ENCODE measurements around the gene SPON2.
"Not testable (repeated sequence)": the region's sequence is repeated elsewhere in the genome, so short reads cannot be mapped to it uniquely, and the experiment has no call there.

The SPON2 gene

DNA sequence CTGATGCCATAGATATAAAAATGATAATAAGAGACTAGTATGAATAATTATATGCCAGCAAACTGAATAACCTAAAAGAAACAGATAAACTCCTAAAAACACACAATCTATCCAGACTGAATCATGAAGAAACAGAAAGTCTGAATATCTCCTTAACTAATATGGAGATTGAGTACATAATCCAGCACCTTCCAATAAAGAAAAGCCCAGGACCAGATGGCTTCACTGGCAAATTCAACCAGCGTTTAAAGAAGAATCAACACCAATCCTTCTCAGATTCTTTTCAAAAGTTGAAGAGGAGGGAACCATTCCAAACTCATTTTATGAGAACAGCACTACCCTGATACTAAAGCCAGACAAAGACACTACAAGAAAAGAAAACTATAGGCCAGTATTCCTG, 32.5 kb downstream of the SPON2 start:
- no peak for DNase-seq

DNA sequence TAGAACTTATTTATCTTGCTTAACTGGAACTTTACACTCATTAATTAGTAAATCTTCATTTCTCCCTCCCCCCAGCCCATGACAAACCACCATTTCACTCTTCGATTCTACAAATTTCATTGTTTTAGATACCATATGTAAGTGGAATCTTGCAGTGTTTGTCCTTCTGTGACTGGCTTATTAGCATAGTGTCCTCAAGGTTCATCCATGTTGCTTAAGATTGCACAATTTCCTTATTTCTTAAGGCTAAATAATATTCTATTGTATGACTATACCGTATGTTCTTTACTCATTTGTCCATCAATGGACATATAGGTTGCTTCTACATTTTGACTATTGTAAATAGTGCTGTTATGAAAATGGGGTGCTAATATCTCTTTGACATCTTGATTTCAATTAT, 34.5 kb downstream of the SPON2 start:
- DNase-seq = no peak

- no peak for DNase-seq
These were observed 35.2 kb downstream of the SPON2 start for GRCh38 chr4:1137063-1137776.

- DNase-seq = no peak
These were observed 36.3 kb downstream of the SPON2 start for GRCh38 chr4:1136048-1136447.

DNA sequence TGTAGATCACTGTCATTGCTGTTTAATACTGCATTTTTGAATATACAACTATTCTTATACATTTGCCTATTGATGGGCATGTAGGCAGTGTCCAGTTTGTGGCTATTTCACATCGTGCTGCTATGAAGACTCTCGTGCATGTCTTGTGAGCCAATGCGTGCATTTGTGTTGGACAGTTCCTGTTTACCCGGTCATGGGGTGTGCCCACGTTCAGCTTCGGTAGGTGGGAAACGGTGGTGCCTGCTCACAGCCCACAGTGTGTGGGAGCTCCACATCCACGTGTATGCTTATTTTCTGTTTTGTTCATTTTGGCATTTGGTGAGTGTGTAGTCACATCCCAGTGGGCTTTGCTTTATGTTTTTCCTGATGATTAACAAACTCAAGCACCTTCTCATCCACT, 39.4 kb downstream of the SPON2 start:
- no peak for DNase-seq

- peak; percentile 70 to 75 for DNase-seq
These were observed 41.8 kb downstream of the SPON2 start for GRCh38 chr4:1130316-1131186.

DNA sequence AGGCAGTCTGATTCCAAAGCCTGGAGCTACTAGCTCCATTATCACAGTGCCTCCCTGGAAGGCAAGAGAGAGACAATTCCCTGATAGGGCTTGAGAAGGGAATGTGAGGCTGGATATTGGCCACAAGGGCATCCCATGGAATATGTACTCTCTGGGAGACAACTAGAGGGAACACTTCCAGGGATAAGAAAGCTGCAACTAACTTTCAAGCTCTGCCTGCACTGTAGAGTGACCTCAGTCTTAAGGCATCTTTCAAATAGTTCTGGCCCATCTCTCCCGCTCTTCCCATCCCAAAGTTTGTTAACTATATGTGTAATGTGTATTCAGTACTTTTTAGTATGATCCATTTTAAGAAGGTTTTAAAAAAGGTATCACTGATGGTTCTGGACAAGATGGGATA, 45.9 kb downstream of the SPON2 start:
- no peak for DNase-seq

DNA sequence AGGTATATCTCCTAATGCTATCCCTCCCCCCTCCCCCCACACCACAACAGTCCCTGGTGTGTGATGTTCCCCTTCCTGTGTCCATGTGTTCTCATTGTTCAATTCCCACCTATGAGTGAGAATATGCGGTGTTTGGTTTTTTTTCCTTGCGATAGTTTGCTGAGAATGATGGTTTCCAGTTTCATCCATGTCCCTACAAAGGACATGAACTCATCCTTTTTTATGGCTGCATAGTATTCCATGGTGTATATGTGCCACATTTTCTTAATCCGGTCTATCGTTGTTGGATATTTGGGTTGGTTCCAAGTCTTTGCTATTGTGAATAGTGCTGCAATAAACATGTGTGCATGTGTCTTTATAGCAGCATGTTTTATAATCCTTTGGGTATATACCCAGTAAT, 46.9 kb downstream of the SPON2 start:
- not testable (repeated sequence) for DNase-seq

DNA sequence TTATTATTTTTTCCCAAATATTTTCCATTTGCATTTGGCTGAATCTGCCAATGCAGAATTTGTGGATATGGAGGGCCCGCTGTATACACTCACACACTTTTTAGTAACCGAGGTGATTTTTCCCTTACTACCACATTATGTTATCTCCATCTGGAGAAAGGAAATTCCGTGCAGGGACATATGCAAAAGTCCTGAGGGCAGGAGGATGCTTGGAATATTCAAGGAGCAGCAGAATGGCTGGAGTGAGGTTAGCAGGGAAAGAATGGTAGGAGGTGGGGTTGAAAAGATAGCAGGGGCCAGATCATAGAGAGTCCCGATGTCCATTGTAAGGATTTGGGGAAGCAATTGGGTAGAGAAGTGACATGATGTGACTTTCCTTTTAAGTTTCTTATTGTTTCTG, 47.6 kb downstream of the SPON2 start:
- no peak for DNase-seq

DNA sequence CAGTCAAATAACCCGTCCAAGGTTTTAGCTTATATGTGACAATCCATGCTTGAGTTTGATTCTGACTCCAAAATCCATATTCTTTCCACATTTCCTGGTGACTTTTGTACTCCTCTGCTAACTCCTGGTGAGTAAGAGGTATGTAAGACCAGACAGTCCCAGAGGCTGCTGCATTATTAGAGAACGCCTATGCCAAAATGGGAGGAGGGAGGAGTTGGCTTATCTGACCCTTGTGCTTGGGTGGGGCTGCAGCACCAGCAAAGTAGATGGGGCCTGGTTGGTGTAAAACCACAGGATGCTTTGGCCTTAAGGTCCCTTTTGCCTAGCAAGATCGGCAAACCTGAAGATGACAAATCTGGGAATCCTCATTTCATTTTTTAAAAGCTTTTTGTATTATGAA, 49.9 kb downstream of the SPON2 start:
- no peak for DNase-seq
